HepG2 (cell line): Measurements from ENCODE around the gene NT5DC1. TPM values are rescaled to one million over a fixed set of nuclear protein-coding genes. Genes with fewer than 3 reads are reported as not detected.

Experiments
- ARNT ChIP-seq: fragments of 450-650 bp; IDR thresholded peaks from 2 replicates; pipeline ENCODE4 v1.6.1; 2017
- CBX5 ChIP-seq: sonication (generic); formaldehyde crosslinking; IDR thresholded peaks from 2 replicates; pipeline ENCODE4 v1.4.0; 2020; ENCODE audit warnings: missing genetic modification reagents, borderline replicate concordance
- CENPX ChIP-seq: sonication (generic); formaldehyde crosslinking; IDR thresholded peaks from 2 replicates; pipeline ENCODE4 v1.9.0; 2021; ENCODE audit warnings: mild to moderate bottlenecking, missing genetic modification reagents, moderate library complexity
- ERF ChIP-seq: IDR thresholded peaks from 2 replicates; pipeline ENCODE4 v1.6.1; 2018; ENCODE audit warnings: missing biosample characterization, missing genetic modification reagents
- HNF4G ChIP-seq, 2 experiments: sonication (generic) in 1 of 2; formaldehyde crosslinking in 1 of 2; IDR thresholded peaks; 2 replicates each; pipeline versions ENCODE4 v1.4.0 to v1.6.1; 2011 to 2020; ENCODE audit warnings: borderline replicate concordance in 2 of 2, low read depth in 2 of 2, mild to moderate bottlenecking in 2 of 2, low read length in 1 of 2, missing genetic modification reagents in 1 of 2, moderate library complexity in 1 of 2
- KLF11 ChIP-seq: IDR thresholded peaks from 2 replicates; pipeline ENCODE4 v1.6.1; 2016; ENCODE audit warnings: missing compliant biosample characterization
- RBM39 ChIP-seq: fragments of 200-400 bp; formaldehyde crosslinking; IDR thresholded peaks from one replicate; pipeline ENCODE4 v1.6.1; 2018; ENCODE audit warnings: antibody characterized with exemption, mild to moderate bottlenecking, low read depth, low read length; ENCODE audit not compliant: poor library complexity, severe bottlenecking
- REXO4 ChIP-seq: sonication (generic); formaldehyde crosslinking; IDR thresholded peaks from 2 replicates; pipeline ENCODE4 v1.8.0; 2022; ENCODE audit warnings: missing genetic modification reagents, mild to moderate bottlenecking, borderline replicate concordance
- SMAD1 ChIP-seq: sonication (generic); formaldehyde crosslinking; IDR thresholded peaks from 2 replicates; pipeline ENCODE4 v1.4.0; 2020; ENCODE audit warnings: missing genetic modification reagents, low read depth, mild to moderate bottlenecking, borderline replicate concordance
- SNRNP70 ChIP-seq: fragments of 200-400 bp; formaldehyde crosslinking; IDR thresholded peaks from 2 replicates; pipeline ENCODE4 v1.6.1; 2017; ENCODE audit warnings: mild to moderate bottlenecking, low read depth, low read length, moderate library complexity
- SRY ChIP-seq: sonication (generic); formaldehyde crosslinking; IDR thresholded peaks from 2 replicates; pipeline ENCODE4 v1.8.0; 2022; ENCODE audit warnings: mild to moderate bottlenecking, missing genetic modification reagents
- STAG1 ChIP-seq: sonication (generic); formaldehyde crosslinking; IDR thresholded peaks from 2 replicates; pipeline ENCODE4 v1.4.0; 2020; ENCODE audit warnings: missing genetic modification reagents
- ZBTB42 ChIP-seq: sonication (generic); formaldehyde crosslinking; IDR thresholded peaks from 2 replicates; pipeline ENCODE4 v1.5.0; 2020; ENCODE audit warnings: mild to moderate bottlenecking, missing genetic modification reagents
- ZFAT ChIP-seq: sonication (generic); formaldehyde crosslinking; conservative IDR thresholded peaks from 2 replicates; pipeline ENCODE4 v1.8.1; 2023; ENCODE audit warnings: missing genetic modification reagents, inconsistent platforms
- ZFYVE20 ChIP-seq: sonication (generic); formaldehyde crosslinking; IDR thresholded peaks from 2 replicates; pipeline ENCODE4 v1.8.0; 2023; ENCODE audit warnings: low read depth, mild to moderate bottlenecking, moderate library complexity, missing genetic modification reagents, borderline replicate concordance
- ZNF329 ChIP-seq: sonication (generic); formaldehyde crosslinking; IDR thresholded peaks from 2 replicates; pipeline ENCODE4 v1.9.0; 2021; ENCODE audit warnings: low read depth, mild to moderate bottlenecking, missing genetic modification reagents
- ZNF768 ChIP-seq: sonication (generic); formaldehyde crosslinking; IDR thresholded peaks from 2 replicates; pipeline ENCODE4 v1.4.0; 2020; ENCODE audit warnings: missing genetic modification reagents
- ZNF850 ChIP-seq: sonication (generic); formaldehyde crosslinking; conservative IDR thresholded peaks from 2 replicates; pipeline ENCODE4 v1.9.0; 2021; ENCODE audit warnings: mild to moderate bottlenecking, missing genetic modification reagents
- polyA plus RNA-seq, 8 experiments: library from polyadenylated mRNA; depleted of rRNA in 3 of 8; stranded (reverse) in 7 of 8; unstranded in 1 of 8; fragments of >200 nt; fragmentation: Illumina TruSeq in 4 of 8; extraction: Trizol in 4 of 8; gene quantifications; 2 replicates each; pipeline versions ENCODE4 v1.2.1 to v1.2.3, GENCODE V29; 2011 to 2016; ENCODE audit warnings: low read depth in 4 of 8, missing spikeins in 1 of 8, mixed read lengths in 1 of 8; ENCODE audit not compliant: insufficient read depth in 1 of 8
- total RNA-seq, 5 experiments: library from RNA; depleted of rRNA; stranded (reverse); fragments of >200 nt; fragmentation: Illumina TruSeq; extraction: Trizol; gene quantifications; 2 replicates each; pipeline ENCODE4 v1.2.3, GENCODE V29; 2016; ENCODE audit warnings: low read depth in 1 of 5
- TF ChIP-seq, protein P1 (sequence below): sonication (generic); formaldehyde crosslinking; IDR thresholded peaks from 2 replicates; pipeline ENCODE4 v1.4.0; 2020; ENCODE audit warnings: missing genetic modification reagents
- TF ChIP-seq, protein P2 (sequence below), 2 experiments: sonication (generic) in 1 of 2; formaldehyde crosslinking in 1 of 2; IDR thresholded peaks; 2 replicates each; pipeline versions ENCODE4 v1.5.1 to v1.6.1; 2011 to 2020; ENCODE audit warnings: borderline replicate concordance in 1 of 2, low read depth in 1 of 2, low read length in 1 of 2, mild to moderate bottlenecking in 1 of 2, missing genetic modification reagents in 1 of 2, moderate library complexity in 1 of 2
- TF ChIP-seq, protein P3 (sequence below): sonication (generic); formaldehyde crosslinking; conservative IDR thresholded peaks from 2 replicates; pipeline ENCODE4 v1.4.0; 2020; ENCODE audit warnings: missing genetic modification reagents

NT5DC1 gene
- total and polyA plus RNA-seq, 2 of the 13 experiments (the other 11 are each of a cell fraction or from before 2014, with no cell fraction given) = 27.0 to 56.1 TPM

DNA sequence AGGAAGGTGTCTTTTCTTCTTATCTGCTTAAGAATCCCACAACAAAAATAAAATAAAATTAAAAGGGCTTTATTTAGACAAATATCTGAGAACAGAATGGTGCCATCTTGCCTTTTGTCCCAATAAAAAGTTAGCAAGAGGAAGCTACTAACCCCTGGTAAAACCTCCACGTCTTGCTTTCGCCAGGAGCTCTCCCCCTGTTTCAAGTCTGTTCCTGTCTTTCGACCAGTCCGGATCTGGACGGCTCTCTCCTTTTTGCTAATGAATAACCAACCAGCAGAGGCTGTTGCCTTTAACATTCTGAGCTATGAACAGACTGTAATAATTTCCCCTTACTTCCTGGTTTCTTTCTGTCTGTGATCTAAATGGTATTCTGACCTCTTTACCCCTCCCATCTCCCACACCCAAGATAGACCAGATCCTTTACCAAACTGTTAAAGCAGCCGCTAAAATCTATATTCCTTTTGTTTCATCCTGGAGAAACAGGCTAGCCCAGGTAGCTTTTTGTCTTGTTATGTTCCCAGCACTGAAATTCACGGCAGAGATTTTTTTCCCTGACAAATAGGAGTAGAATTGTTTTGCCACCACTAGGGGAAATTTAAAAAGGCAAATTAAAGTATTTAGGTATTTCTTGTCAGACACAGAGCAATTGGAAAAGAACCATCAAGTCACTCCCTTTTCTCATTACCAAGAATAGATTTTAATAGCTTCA is 39.9 kb upstream of the NT5DC1 start, which contains the start of gene FRK (continued):
- TF ChIP-seq CBX5 (CRISPR knock-in tag) = no peak
- no peak for TF ChIP-seq STAG1
- no peak for TF ChIP-seq ERF (CRISPR knock-in tag)
- no peak for TF ChIP-seq CENPX
- TF ChIP-seq, protein P1, sequence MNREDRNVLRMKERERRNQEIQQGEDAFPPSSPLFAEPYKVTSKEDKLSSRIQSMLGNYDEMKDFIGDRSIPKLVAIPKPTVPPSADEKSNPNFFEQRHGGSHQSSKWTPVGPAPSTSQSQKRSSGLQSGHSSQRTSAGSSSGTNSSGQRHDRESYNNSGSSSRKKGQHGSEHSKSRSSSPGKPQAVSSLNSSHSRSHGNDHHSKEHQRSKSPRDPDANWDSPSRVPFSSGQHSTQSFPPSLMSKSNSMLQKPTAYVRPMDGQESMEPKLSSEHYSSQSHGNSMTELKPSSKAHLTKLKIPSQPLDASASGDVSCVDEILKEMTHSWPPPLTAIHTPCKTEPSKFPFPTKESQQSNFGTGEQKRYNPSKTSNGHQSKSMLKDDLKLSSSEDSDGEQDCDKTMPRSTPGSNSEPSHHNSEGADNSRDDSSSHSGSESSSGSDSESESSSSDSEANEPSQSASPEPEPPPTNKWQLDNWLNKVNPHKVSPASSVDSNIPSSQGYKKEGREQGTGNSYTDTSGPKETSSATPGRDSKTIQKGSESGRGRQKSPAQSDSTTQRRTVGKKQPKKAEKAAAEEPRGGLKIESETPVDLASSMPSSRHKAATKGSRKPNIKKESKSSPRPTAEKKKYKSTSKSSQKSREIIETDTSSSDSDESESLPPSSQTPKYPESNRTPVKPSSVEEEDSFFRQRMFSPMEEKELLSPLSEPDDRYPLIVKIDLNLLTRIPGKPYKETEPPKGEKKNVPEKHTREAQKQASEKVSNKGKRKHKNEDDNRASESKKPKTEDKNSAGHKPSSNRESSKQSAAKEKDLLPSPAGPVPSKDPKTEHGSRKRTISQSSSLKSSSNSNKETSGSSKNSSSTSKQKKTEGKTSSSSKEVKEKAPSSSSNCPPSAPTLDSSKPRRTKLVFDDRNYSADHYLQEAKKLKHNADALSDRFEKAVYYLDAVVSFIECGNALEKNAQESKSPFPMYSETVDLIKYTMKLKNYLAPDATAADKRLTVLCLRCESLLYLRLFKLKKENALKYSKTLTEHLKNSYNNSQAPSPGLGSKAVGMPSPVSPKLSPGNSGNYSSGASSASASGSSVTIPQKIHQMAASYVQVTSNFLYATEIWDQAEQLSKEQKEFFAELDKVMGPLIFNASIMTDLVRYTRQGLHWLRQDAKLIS = no peak
- no peak for TF ChIP-seq ZNF850 (CRISPR knock-in tag)
- no peak for TF ChIP-seq ZFAT (CRISPR knock-in tag)
- TF ChIP-seq ZFYVE20 = no peak
- no peak for TF ChIP-seq HNF4G (IDR thresholded peaks at IDR 0.05; ENCODE audit: borderline replicate concordance, low read depth, low read length)
- no peak for TF ChIP-seq HNF4G (CRISPR knock-in tag; IDR thresholded peaks at IDR 0.05; ENCODE audit: borderline replicate concordance, low read depth)
- TF ChIP-seq ZNF768 = no peak
- TF ChIP-seq ARNT = no peak
- TF ChIP-seq SRY (CRISPR knock-in tag) = no peak
- TF ChIP-seq ZNF329 (CRISPR knock-in tag) = no peak
- no peak for TF ChIP-seq RBM39
- TF ChIP-seq SMAD1 (CRISPR knock-in tag) = no peak
- TF ChIP-seq, protein P2, sequence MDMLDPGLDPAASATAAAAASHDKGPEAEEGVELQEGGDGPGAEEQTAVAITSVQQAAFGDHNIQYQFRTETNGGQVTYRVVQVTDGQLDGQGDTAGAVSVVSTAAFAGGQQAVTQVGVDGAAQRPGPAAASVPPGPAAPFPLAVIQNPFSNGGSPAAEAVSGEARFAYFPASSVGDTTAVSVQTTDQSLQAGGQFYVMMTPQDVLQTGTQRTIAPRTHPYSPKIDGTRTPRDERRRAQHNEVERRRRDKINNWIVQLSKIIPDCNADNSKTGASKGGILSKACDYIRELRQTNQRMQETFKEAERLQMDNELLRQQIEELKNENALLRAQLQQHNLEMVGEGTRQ (IDR thresholded peaks at IDR 0.05; ENCODE audit: low read depth, low read length) = no peak
- TF ChIP-seq, protein P2 (CRISPR knock-in tag; IDR thresholded peaks at IDR 0.05; ENCODE audit: borderline replicate concordance) = no peak
- TF ChIP-seq, protein P3, sequence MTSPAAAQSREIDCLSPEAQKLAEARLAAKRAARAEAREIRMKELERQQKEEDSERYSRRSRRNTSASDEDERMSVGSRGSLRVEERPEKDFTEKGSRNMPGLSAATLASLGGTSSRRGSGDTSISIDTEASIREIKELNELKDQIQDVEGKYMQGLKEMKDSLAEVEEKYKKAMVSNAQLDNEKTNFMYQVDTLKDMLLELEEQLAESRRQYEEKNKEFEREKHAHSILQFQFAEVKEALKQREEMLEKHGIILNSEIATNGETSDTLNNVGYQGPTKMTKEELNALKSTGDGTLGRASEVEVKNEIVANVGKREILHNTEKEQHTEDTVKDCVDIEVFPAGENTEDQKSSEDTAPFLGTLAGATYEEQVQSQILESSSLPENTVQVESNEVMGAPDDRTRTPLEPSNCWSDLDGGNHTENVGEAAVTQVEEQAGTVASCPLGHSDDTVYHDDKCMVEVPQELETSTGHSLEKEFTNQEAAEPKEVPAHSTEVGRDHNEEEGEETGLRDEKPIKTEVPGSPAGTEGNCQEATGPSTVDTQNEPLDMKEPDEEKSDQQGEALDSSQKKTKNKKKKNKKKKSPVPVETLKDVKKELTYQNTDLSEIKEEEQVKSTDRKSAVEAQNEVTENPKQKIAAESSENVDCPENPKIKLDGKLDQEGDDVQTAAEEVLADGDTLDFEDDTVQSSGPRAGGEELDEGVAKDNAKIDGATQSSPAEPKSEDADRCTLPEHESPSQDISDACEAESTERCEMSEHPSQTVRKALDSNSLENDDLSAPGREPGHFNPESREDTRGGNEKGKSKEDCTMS = no peak
- TF ChIP-seq ZBTB42 (CRISPR knock-in tag) = no peak
- TF ChIP-seq REXO4 = no peak
- no peak for TF ChIP-seq SNRNP70
- TF ChIP-seq KLF11 (CRISPR knock-in tag) = no peak
